ENCODE data around the gene FNIP2.

The FNIP2 gene

DNA sequence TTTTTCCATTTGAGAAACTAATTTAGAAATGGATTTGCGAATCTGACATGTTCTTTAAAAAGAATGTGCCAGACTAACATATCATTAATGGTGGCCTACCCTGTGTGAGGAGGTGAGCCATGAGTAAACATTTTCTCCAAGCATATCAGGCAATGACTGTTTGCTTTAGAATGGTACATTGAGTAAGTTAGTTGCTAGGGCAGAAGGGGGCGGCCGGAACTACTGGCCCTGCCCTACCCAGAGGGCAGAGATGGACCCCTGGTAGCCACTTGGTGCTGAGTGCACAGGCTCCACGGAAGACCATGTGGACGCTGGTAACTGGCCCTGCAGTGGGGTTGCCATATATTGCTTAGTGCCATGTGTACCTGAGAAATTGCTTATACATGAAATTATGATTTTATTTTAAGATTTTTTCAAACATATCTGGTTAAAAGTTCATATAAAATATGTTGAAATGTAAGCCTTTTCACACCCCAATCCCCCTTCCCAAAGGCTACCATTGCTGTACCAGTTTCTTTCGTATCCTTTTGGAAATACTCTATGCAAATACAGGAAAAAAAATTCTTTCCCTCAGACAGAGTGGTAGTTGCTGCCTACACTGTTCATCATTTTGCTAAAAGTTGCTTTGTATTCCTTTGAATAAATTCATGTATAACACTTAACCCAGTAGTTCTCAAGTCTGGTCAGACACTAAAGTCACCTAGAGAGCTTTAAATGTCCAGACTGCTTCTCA is 8.8 kb downstream of the FNIP2 start:
- Histone ChIP-seq H3K27ac (ENCODE audit: insufficient read depth, low read depth, low read length, poor library complexity, severe bottlenecking) (no peak overlapping the region), H3K4me3 (ENCODE audit: insufficient read depth, low read depth, low read length) (no peak overlapping the region)
- WGBS, 2 experiments = 95 to 98% methylated on average over 6 of the region's 6 CpGs

GRCh38 chr4:158778156-158778711 is 9.4 kb downstream of the FNIP2 start:
- Histone ChIP-seq H3K4me1 (ENCODE audit: control insufficient read depth, insufficient read depth, low read length) (peaks cover 6% of the 10 kb centered on the region), H3K27me3 (ENCODE audit: control insufficient read depth, insufficient read depth, low read length, poor library complexity, severe bottlenecking) (no peaks in the 10 kb centered on the region), H3K36me3 (ENCODE audit: control insufficient read depth, insufficient read depth, low read length) (no peaks in the 10 kb centered on the region), H3K27ac (ENCODE audit: insufficient read depth, low read depth, low read length, poor library complexity, severe bottlenecking) (no peak overlapping the region), H3K9me3 (ENCODE audit: control insufficient read depth, low read length) (no peaks in the 10 kb centered on the region), H3K4me3 (ENCODE audit: insufficient read depth, low read depth, low read length) (no peak overlapping the region)
- no CpG with 5 or more reads among the region's 2 CpGs for WGBS, 2 experiments

More for the DNA sequence above, 8.8 kb downstream of the FNIP2 start:
- Histone ChIP-seq H3K36me3 (ENCODE audit: control insufficient read depth, insufficient read depth, low read length) (no peaks in the 10 kb centered on the region), H3K27me3 (ENCODE audit: control insufficient read depth, insufficient read depth, low read length, poor library complexity, severe bottlenecking) (no peaks in the 10 kb centered on the region), H3K4me1 (ENCODE audit: control insufficient read depth, insufficient read depth, low read length) (peaks cover 2% of the 10 kb centered on the region), H3K9me3 (ENCODE audit: control insufficient read depth, low read length) (no peaks in the 10 kb centered on the region)

- H3K9me3 ChIP-seq (ENCODE audit: control insufficient read depth, low read length) = no peaks in the 10 kb centered on the region
- peaks cover 11% of the 10 kb centered on the region for H3K4me1 ChIP-seq (ENCODE audit: control insufficient read depth, insufficient read depth, low read length)
- H3K36me3 ChIP-seq (ENCODE audit: control insufficient read depth, insufficient read depth, low read length) = no peaks in the 10 kb centered on the region
- H3K27ac ChIP-seq (ENCODE audit: insufficient read depth, low read depth, low read length, poor library complexity, severe bottlenecking) = no peak overlapping the region
- WGBS, 2 experiments = 96 to 98% methylated on average over 4 of the region's 4 CpGs
- no peak overlapping the region for H3K4me3 ChIP-seq (ENCODE audit: insufficient read depth, low read depth, low read length)
- no peaks in the 10 kb centered on the region for H3K27me3 ChIP-seq (ENCODE audit: control insufficient read depth, insufficient read depth, low read length, poor library complexity, severe bottlenecking)
Observed at GRCh38 chr4:158778712-158779111, 9.9 kb downstream of the FNIP2 start.

DNA sequence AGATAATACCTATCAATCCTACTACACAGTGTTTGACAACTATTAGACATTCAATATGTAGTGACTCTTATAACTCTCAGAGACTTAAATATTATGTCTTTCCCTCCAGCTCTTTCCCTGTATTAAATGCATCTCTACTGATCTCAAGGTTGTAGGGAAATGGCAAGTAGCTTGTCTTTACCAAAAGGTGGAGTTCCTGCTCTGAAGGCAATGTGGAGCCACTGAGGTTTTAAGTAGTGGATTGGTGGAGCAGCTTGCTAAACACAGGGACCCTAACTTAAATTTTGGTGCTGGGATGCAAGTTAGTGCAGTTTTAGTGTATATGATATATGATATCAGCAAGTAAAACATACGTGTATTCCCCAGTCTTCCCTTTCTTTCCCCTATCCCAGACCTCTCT is 13.1 kb downstream of the FNIP2 start:
- no peaks in the 10 kb centered on the region for H3K9me3 ChIP-seq (ENCODE audit: control insufficient read depth, low read length)
- H3K4me1 ChIP-seq (ENCODE audit: control insufficient read depth, insufficient read depth, low read length) = peaks cover 12% of the 10 kb centered on the region
- no peaks in the 10 kb centered on the region for H3K27me3 ChIP-seq (ENCODE audit: control insufficient read depth, insufficient read depth, low read length, poor library complexity, severe bottlenecking)
- no peak overlapping the region for H3K27ac ChIP-seq (ENCODE audit: insufficient read depth, low read depth, low read length, poor library complexity, severe bottlenecking)
- H3K36me3 ChIP-seq (ENCODE audit: control insufficient read depth, insufficient read depth, low read length) = no peaks in the 10 kb centered on the region
- 86 to 95% methylated on average over 1 of the region's 1 CpG for WGBS, 2 experiments
- no peak overlapping the region for H3K4me3 ChIP-seq (ENCODE audit: insufficient read depth, low read depth, low read length)

DNA sequence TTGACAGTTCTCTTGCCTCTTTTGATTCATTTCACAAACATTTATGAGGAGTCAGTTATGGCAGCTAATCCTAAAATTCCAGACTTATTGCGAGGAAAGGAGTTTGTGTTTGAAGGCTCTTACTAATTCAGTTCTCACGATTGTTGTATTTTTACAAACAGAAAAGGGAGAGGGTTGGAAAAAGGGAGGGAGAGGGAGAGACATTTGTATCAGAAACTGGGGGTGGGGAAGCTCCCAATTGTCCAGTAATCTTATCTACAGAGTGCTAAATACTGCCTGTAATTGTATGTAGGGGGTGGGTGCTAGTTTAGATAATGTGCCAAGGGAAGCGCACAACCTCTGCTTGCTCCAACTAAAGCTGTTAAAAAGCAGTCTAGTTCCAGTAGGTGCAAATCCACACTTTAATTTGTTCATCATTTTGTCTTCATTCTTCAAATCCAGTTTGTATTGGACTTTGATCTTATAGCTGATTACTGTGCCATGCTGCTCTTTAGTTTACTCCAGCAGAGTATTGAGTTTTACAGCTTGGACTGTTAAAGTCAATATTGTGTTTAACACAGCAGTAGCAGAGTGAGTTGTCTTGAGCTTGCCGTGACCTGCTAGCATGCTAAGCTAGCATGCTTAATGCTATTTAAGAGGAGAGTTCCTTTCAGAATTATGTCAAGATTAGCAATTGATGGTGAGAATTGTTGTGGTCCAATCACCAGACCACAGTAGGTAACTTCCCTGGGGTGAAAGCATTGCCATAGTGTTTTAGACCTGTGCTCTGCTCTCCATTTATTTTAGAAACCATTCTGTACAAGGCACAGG is 13.9 kb downstream of the FNIP2 start:
- Histone ChIP-seq H3K36me3 (ENCODE audit: control insufficient read depth, insufficient read depth, low read length) (no peaks in the 10 kb centered on the region), H3K27ac (ENCODE audit: insufficient read depth, low read depth, low read length, poor library complexity, severe bottlenecking) (no peak overlapping the region), H3K9me3 (ENCODE audit: control insufficient read depth, low read length) (no peaks in the 10 kb centered on the region), H3K4me1 (ENCODE audit: control insufficient read depth, insufficient read depth, low read length) (peaks cover 12% of the 10 kb centered on the region), H3K4me3 (ENCODE audit: insufficient read depth, low read depth, low read length) (no peak overlapping the region), H3K27me3 (ENCODE audit: control insufficient read depth, insufficient read depth, low read length, poor library complexity, severe bottlenecking) (no peaks in the 10 kb centered on the region)
- WGBS, 2 experiments = 82 to 93% methylated on average over 4 of the region's 4 CpGs

- H3K4me3 ChIP-seq (ENCODE audit: insufficient read depth, low read depth, low read length) = no peak overlapping the region
- H3K4me1 ChIP-seq (ENCODE audit: control insufficient read depth, insufficient read depth, low read length) = peaks cover 12% of the 10 kb centered on the region
Observed at GRCh38 chr4:158783785-158784184, 15.0 kb downstream of the FNIP2 start.

GRCh38 chr4:158785718-158786117 is 16.9 kb downstream of the FNIP2 start:
- H3K9me3 ChIP-seq (ENCODE audit: control insufficient read depth, low read length) = no peaks in the 10 kb centered on the region
- 96 to 100% methylated on average over 1 of the region's 1 CpG for WGBS, 2 experiments
- H3K27me3 ChIP-seq (ENCODE audit: control insufficient read depth, insufficient read depth, low read length, poor library complexity, severe bottlenecking) = no peaks in the 10 kb centered on the region
- H3K36me3 ChIP-seq (ENCODE audit: control insufficient read depth, insufficient read depth, low read length) = no peaks in the 10 kb centered on the region
- H3K4me1 ChIP-seq (ENCODE audit: control insufficient read depth, insufficient read depth, low read length) = peaks cover 12% of the 10 kb centered on the region
- no peak overlapping the region for H3K4me3 ChIP-seq (ENCODE audit: insufficient read depth, low read depth, low read length)
- no peak overlapping the region for H3K27ac ChIP-seq (ENCODE audit: insufficient read depth, low read depth, low read length, poor library complexity, severe bottlenecking)

More at GRCh38 chr4:158783785-158784184, 15.0 kb downstream of the FNIP2 start:
- Histone ChIP-seq H3K36me3 (ENCODE audit: control insufficient read depth, insufficient read depth, low read length) (no peaks in the 10 kb centered on the region), H3K27ac (ENCODE audit: insufficient read depth, low read depth, low read length, poor library complexity, severe bottlenecking) (no peak overlapping the region), H3K27me3 (ENCODE audit: control insufficient read depth, insufficient read depth, low read length, poor library complexity, severe bottlenecking) (no peaks in the 10 kb centered on the region), H3K9me3 (ENCODE audit: control insufficient read depth, low read length) (no peaks in the 10 kb centered on the region)
- WGBS, 2 experiments = 43 to 50% methylated on average over 2 of the region's 2 CpGs

- Histone ChIP-seq H3K27me3 (ENCODE audit: control insufficient read depth, insufficient read depth, low read length, poor library complexity, severe bottlenecking) (no peaks in the 10 kb centered on the region), H3K9me3 (ENCODE audit: control insufficient read depth, low read length) (no peaks in the 10 kb centered on the region), H3K4me3 (ENCODE audit: insufficient read depth, low read depth, low read length) (no peak overlapping the region), H3K4me1 (ENCODE audit: control insufficient read depth, insufficient read depth, low read length) (peaks cover 12% of the 10 kb centered on the region), H3K36me3 (ENCODE audit: control insufficient read depth, insufficient read depth, low read length) (no peaks in the 10 kb centered on the region), H3K27ac (ENCODE audit: insufficient read depth, low read depth, low read length, poor library complexity, severe bottlenecking) (no peak overlapping the region)
- 92 to 94% methylated on average over 4 of the region's 4 CpGs for WGBS, 2 experiments
Observed at GRCh38 chr4:158786121-158786601, 17.3 kb downstream of the FNIP2 start.

- Histone ChIP-seq H3K4me1 (ENCODE audit: control insufficient read depth, insufficient read depth, low read length) (peaks cover 12% of the 10 kb centered on the region), H3K27me3 (ENCODE audit: control insufficient read depth, insufficient read depth, low read length, poor library complexity, severe bottlenecking) (no peaks in the 10 kb centered on the region), H3K27ac (ENCODE audit: insufficient read depth, low read depth, low read length, poor library complexity, severe bottlenecking) (no peak overlapping the region), H3K36me3 (ENCODE audit: control insufficient read depth, insufficient read depth, low read length) (no peaks in the 10 kb centered on the region), H3K9me3 (ENCODE audit: control insufficient read depth, low read length) (no peaks in the 10 kb centered on the region), H3K4me3 (ENCODE audit: insufficient read depth, low read depth, low read length) (no peak overlapping the region)
Observed at GRCh38 chr4:158786955-158787354, 18.1 kb downstream of the FNIP2 start.

Data from ectodermal cell (in vitro differentiated cells).